ENCODE data around the gene TBC1D22B. TPM values are rescaled to one million over a fixed set of nuclear protein-coding genes. Genes with fewer than 3 reads are reported as not detected.

TBC1D22B gene
- total RNA-seq, 2 donors from 2014 or later, result 11.2 to 11.9 TPM

DNA sequence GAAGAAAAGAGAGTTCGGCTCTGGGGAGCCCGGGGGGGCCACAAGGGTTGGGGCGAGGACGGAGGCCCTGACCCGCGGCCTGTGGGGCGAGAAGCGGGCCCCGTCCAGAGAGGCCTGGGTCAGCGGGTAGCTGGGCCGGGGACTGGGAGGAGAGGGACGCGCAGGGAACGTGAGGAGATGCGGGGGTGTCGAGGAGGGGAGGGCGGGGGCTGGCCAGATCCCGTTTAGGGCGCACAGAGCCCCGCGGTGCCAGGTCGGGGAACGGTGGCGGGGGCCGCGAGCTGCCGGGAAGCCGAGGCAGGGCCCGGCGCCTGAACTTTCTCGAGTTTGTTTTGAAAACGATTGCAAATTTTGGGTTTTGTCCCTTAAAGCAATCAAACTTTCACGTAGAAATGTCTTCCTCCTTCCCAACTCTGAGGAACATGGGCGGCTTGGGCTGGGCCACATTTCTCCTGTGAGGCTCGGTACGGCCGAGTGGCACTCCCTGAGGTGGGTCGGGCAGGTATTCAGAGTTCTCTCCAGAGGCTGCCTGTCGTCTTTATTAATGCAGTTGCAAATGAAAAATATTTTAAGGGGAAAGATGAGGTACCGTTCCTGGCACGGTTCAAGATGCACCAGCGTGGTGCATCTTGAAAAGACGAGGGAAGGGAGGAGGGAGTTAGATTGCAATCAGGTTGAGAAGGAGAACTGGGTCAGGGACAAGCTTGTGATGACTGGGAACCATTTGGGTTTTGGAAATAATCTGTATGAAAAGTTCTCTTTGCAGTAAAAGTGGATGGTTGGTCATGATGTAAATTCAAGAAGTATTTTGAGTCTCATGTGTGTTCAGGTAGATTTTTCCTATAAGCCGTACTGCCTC is 97.2 kb downstream of the TBC1D22B start:
- H3K27me3 Mint-ChIP-seq, result no peaks in the 10 kb centered on the region
- H3K9me3 ChIP-seq (ENCODE audit: control insufficient read depth, low read length, poor library complexity, severe bottlenecking), result no peaks in the 10 kb centered on the region
- ATAC-seq (peak; percentile 4), DNase-seq (no peak)
- peak overlapping the region; percentile 98 for H3K4me3 Mint-ChIP-seq
- peaks cover 3% of the 10 kb centered on the region for H3K36me3 Mint-ChIP-seq (ENCODE audit: low read depth)
- peak overlapping the region; percentile 83 for H3K27ac Mint-ChIP-seq
- H3K4me1 Mint-ChIP-seq, result peaks cover 35% of the 10 kb centered on the region

DNA sequence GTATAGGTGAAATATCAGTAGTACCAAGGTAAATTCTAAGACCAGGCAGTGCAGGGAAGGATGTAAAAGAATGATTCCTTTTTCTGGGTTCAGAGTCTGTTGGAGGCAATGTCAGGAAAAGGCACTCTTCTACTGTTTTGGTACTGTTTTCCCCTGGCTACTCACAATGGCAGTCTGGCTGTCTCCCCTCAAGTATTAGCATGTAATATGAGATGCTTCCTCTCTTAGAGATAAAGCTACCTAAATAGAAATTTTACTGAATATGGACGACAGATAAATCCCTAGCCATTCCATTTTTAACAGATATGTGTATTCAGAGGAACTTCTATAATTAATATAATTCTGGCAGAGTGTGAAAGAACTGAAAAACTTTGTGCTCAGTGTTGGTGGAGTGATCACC is 99.7 kb downstream of the TBC1D22B start:
- ATAC-seq (no peak), DNase-seq (no peak)
- Mint-ChIP-seq H3K27ac (no peak overlapping the region), H3K27me3 (no peaks in the 10 kb centered on the region), H3K4me3 (no peak overlapping the region), H3K4me1 (peaks cover 35% of the 10 kb centered on the region), H3K36me3 (ENCODE audit: low read depth) (peaks cover 3% of the 10 kb centered on the region)
- H3K9me3 ChIP-seq (ENCODE audit: control insufficient read depth, low read length, poor library complexity, severe bottlenecking), result no peaks in the 10 kb centered on the region

DNA sequence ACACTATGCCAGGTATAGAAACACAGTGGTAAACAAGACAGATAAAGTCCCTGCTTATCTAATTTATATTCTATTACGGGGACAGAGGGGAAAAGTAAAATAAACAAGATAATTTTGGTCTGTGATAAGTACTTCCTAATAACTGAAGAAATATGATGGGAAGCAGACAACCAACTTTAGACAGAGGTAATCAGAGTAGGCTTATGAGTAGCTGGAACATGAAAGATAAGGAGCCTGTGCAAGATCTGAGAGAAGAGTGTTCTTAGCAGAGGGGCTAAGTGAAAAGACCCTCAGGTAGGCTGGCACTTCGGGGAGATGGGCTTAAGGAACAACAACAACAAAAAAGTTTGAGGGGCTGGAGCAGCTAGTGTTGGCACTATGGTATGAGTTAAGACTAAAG is 100.3 kb downstream of the TBC1D22B start:
- Mint-ChIP-seq H3K36me3 (ENCODE audit: low read depth) (peaks cover 3% of the 10 kb centered on the region), H3K27me3 (no peaks in the 10 kb centered on the region), H3K4me1 (peaks cover 35% of the 10 kb centered on the region), H3K27ac (no peak overlapping the region), H3K4me3 (no peak overlapping the region)
- no peak for DNase-seq
- ATAC-seq, result no peak
- H3K9me3 ChIP-seq (ENCODE audit: control insufficient read depth, low read length, poor library complexity, severe bottlenecking), result no peaks in the 10 kb centered on the region

DNA sequence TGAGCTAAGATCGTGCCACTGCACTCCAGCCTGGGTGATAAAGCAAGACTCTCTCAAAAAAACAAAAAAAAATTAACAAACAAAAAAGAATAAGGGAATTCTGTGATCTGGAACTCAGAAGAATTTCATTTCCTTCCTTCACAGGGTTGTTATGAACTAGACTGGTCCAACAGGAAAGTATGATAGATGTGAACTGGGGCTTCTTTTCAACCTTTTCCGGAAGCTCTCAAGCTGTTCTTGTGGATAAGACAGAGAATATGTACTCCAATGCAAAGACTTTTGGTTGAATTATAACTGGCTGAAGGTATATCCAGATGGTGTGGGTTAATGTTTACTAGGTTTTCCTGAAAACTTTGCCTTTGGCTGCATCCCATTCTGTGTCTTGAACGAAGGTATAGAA is 101.5 kb downstream of the TBC1D22B start:
- no peak overlapping the region for H3K27ac Mint-ChIP-seq
- H3K36me3 Mint-ChIP-seq (ENCODE audit: low read depth), result peaks cover 3% of the 10 kb centered on the region
- no peaks in the 10 kb centered on the region for H3K27me3 Mint-ChIP-seq
- DNase-seq (no peak), ATAC-seq (no peak)
- no peaks in the 10 kb centered on the region for H3K9me3 ChIP-seq (ENCODE audit: control insufficient read depth, low read length, poor library complexity, severe bottlenecking)
- H3K4me1 Mint-ChIP-seq, result peaks cover 27% of the 10 kb centered on the region
- H3K4me3 Mint-ChIP-seq, result no peak overlapping the region

DNA sequence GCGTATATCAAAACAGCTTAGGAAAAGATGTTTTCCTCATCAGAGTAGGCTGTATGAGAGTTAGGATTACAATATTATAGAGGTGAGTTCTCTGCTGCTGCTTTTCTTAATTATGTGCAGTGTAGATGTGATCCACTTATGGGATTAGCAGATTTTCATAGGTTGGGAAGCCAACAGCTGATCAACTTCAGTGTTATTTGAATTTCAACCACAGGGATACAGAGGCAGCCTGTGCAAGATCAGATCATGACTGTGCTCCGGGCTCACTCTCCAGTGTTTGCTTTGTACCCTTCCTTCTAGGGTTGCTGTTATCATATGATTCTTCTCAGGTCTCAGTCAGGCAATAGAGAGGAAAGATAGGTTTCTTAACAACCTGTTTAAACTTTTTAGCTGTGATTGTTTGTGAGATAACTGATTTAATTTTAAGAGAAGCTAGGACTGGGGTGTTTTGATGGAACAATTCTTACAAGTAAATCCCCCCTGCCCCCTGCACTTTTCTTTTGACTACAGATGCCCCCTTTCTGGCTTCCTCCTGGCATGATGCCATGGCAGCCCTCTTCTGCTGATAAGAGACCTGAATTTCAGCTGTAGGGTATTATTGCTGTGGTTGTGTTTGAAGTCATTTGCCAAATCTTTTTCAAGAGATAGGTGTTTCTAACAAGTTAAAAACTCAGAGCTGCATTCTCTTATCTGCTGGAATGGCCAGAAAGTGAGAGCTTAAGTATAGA is 104.7 kb downstream of the TBC1D22B start:
- H3K27me3 Mint-ChIP-seq, result no peaks in the 10 kb centered on the region
- H3K9me3 ChIP-seq (ENCODE audit: control insufficient read depth, low read length, poor library complexity, severe bottlenecking), result no peaks in the 10 kb centered on the region
- H3K36me3 Mint-ChIP-seq (ENCODE audit: low read depth), result peaks cover 3% of the 10 kb centered on the region
- ATAC-seq (no peak), DNase-seq (no peak)
- H3K4me3 Mint-ChIP-seq, result no peak overlapping the region
- H3K27ac Mint-ChIP-seq, result no peak overlapping the region
- H3K4me1 Mint-ChIP-seq, result peaks cover 17% of the 10 kb centered on the region

DNA sequence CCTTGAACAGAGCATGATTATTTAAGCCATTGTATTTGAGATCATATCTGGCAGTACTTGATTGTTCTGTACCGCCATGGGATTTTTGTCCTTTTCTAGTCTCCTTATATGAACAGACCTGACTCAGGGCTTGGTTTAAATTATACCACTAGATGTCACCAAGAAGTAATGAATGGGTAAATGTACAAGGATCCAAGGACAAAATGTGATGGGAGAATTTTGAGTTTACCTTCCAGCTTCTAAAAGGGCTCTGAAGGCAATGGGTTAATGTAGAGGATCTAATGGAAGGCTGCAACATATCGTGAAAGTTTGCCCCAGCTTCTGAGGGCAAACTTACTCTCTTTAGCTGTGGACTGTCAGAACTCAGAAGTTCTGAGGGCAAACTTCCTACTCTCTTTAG is 108.2 kb downstream of the TBC1D22B start:
- Mint-ChIP-seq H3K36me3 (ENCODE audit: low read depth) (peaks cover 16% of the 10 kb centered on the region), H3K4me1 (peaks cover 15% of the 10 kb centered on the region), H3K27me3 (no peaks in the 10 kb centered on the region), H3K4me3 (no peak overlapping the region), H3K27ac (no peak overlapping the region)
- H3K9me3 ChIP-seq (ENCODE audit: control insufficient read depth, low read length, poor library complexity, severe bottlenecking), result no peaks in the 10 kb centered on the region
- DNase-seq, result no peak
- ATAC-seq, result no peak

DNA sequence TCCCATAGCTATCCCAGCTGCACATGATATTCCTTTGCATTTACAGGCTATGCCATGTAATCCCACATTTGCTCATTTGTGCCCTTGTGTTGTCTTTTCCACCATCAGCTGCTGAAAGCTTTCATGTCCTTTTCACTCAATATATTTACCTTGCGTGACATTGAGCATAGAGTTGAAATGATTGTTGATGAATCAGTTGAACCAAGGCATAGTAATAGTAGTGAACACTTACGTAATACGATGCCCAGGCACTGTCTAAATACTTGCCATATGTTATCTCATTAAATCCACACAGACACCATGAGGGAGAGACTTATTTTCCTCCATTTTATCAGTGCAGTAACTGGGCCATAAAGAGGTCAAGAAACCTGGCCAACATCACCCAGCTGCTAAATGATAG is 109.3 kb downstream of the TBC1D22B start:
- H3K9me3 ChIP-seq (ENCODE audit: control insufficient read depth, low read length, poor library complexity, severe bottlenecking), result no peaks in the 10 kb centered on the region
- Mint-ChIP-seq H3K27ac (no peak overlapping the region), H3K36me3 (ENCODE audit: low read depth) (peaks cover 18% of the 10 kb centered on the region), H3K4me1 (peaks cover 15% of the 10 kb centered on the region), H3K4me3 (no peak overlapping the region), H3K27me3 (no peaks in the 10 kb centered on the region)
- no peak for ATAC-seq
- DNase-seq, result no peak

DNA sequence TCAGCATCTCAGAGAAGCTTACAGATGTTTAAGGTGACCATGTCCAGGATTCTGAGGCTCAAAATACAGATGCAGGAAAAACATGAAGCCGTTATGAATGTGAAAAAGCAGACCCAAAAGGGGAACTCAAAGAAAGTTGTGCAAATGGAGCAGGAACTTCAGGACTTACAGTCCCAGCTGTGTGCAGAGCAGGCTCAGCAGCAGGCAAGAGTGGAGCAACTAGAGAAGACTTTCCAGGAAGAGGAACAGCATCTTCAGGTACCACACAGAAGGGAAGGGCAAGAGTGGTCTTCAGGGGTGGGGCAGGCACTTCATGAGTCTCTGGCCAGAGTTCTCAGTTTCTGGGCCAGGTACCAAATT is 111.4 kb downstream of the TBC1D22B start:
- no peaks in the 10 kb centered on the region for H3K9me3 ChIP-seq (ENCODE audit: control insufficient read depth, low read length, poor library complexity, severe bottlenecking)
- no peaks in the 10 kb centered on the region for H3K27me3 Mint-ChIP-seq
- peaks cover 15% of the 10 kb centered on the region for H3K4me1 Mint-ChIP-seq
- H3K36me3 Mint-ChIP-seq (ENCODE audit: low read depth), result peaks cover 15% of the 10 kb centered on the region
- no peak for DNase-seq
- ATAC-seq, result no peak
- H3K27ac Mint-ChIP-seq, result peak overlapping the region; percentile 24
- H3K4me3 Mint-ChIP-seq, result no peak overlapping the region

DNA sequence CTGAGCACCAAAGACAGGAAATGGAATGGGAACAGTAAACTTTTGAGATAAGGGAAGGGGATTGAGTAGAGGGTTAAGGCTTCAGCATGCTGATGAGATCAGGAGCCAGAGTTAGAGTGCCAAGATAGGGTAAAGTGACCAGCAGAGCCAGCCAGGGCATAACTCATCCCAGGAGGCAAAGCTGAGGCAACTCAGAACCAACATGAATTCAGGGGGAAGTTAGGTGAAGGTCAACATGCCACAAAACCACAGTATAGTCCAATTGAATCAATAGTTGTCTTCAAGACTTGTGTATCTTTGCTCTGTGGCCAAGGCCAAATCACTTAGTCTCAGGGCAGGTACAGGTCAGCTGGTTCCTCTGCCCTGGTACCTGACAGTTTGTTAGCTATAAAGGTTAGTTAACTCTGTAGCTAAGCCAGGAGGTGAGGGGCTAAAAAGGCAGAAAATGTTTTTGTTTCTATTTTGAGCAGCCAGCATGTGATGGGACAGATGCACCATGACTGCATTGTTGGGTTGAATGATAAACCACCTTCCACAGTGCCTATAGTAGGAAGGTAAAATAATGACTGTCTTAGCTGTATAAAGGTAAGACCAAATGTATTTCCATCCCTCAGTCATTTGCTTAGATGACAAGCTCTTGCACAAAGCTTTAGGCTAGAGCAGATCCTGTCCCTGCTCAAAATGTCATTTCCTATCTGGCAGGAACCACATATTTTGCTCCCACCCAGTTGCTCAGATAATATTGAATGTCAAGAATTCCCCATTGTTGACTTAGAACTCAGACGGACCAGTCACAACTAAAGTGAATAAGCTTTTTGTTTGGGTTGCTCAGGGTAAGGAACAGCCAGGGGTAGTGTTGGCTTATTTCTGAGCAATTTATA is 112.0 kb downstream of the TBC1D22B start:
- peaks cover 15% of the 10 kb centered on the region for H3K4me1 Mint-ChIP-seq
- no peaks in the 10 kb centered on the region for H3K27me3 Mint-ChIP-seq
- no peak for DNase-seq
- no peaks in the 10 kb centered on the region for H3K9me3 ChIP-seq (ENCODE audit: control insufficient read depth, low read length, poor library complexity, severe bottlenecking)
- no peak overlapping the region for H3K4me3 Mint-ChIP-seq
- peaks cover 18% of the 10 kb centered on the region for H3K36me3 Mint-ChIP-seq (ENCODE audit: low read depth)
- peak overlapping the region; percentile 24 for H3K27ac Mint-ChIP-seq
- ATAC-seq, result no peak

DNA sequence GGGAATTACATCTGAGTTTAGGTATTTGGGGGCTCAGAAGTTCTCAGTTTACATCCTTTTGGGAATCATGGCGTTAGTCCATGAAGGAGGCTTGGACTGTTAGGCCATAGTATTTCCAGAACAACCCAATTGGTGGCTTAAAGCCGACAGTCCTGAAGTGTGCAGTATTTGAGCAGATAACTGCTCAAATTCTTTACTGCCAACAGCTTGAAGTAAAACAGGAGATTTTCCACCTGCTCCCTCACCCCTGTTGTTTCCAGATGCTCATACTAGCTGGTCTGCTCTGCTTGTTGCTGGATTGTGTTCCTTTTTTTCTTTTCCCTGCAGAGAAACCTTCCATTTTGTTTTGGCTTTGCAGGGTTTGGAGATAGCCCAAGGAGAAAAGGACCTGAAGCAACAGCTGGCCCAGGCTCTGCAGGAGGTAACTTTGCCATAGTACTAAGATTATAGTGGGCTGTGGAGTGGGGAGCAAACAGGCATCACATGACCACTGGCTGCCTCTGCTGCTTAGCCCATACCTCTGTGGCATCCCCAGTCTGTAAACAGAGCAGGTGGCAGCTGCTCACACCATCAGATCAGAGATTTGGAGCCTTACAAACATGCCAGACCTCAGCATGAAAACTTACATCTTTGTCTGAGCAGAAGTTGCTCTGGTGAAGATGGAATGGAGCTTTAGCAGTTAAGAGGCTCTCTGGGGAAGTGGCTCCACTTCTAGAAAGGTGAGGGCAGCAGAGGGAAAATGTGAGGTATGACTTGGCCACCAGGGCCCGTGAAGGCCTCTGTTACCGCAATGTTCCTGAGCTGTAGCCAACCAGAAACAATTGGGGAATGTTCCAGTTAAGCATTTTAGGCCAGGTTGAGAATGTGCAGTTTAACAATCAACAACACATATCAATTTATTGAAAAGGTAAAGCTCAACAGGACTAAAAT is 113.8 kb downstream of the TBC1D22B start:
- no peaks in the 10 kb centered on the region for H3K27me3 Mint-ChIP-seq
- H3K9me3 ChIP-seq (ENCODE audit: control insufficient read depth, low read length, poor library complexity, severe bottlenecking), result no peaks in the 10 kb centered on the region
- DNase-seq (no peak), ATAC-seq (no peak)
- peaks cover 18% of the 10 kb centered on the region for H3K36me3 Mint-ChIP-seq (ENCODE audit: low read depth)
- no peak overlapping the region for H3K4me3 Mint-ChIP-seq
- no peak overlapping the region for H3K27ac Mint-ChIP-seq
- H3K4me1 Mint-ChIP-seq, result peaks cover 12% of the 10 kb centered on the region

DNA sequence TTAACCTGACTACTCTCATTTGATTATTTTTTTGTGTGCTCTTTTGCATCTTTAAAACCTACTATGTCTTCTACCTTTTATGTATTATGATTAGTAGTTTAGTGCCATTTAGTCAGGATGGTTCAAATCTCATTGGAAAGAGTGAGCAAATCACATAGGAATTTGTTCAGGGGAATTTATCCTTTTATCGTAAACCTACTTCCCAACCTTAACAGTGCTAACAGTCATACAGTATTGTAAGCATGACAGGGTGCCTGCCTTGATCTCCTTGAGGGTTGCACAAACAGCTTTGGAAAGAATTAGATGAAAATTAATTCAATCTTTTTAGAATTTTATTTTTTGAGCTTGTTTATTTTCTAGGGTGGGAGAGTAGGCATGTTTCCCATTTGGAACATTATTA is 114.5 kb downstream of the TBC1D22B start:
- no peaks in the 10 kb centered on the region for H3K9me3 ChIP-seq (ENCODE audit: control insufficient read depth, low read length, poor library complexity, severe bottlenecking)
- H3K4me1 Mint-ChIP-seq, result peaks cover 12% of the 10 kb centered on the region
- ATAC-seq (no peak), DNase-seq (no peak)
- no peaks in the 10 kb centered on the region for H3K27me3 Mint-ChIP-seq
- no peak overlapping the region for H3K27ac Mint-ChIP-seq
- no peak overlapping the region for H3K4me3 Mint-ChIP-seq
- H3K36me3 Mint-ChIP-seq (ENCODE audit: low read depth), result peaks cover 18% of the 10 kb centered on the region

DNA sequence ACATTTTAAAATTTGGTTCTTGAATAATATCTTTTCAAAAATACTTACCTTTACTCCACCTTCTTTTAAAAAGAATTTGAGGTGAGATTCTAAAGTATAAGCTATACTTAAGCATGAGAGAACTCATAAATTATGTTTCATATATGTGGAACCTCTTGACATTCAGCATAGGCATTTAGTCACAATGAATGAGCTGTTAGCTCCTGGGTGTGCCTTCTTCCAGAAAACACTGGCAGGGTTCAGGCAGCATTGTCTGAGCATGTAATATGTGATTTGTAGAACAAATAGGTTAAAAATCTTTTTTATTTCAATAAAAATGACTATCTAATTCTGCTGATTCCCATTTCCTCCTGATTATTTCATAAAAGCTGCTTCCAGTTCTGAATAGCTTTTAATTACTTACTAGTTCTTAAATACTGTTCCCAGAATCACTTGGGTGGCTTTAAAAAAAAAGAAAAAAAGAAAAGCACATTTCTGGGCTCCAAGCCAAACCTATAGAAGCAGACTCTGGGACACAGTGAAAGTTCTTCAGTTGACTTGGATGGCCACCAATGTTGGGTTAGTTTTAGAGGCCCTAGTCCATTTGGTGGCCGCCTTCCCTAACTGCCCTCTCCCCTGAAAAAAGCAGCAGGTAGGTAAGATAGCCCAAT is 116.4 kb downstream of the TBC1D22B start:
- H3K9me3 ChIP-seq (ENCODE audit: control insufficient read depth, low read length, poor library complexity, severe bottlenecking), result no peaks in the 10 kb centered on the region
- Mint-ChIP-seq H3K4me1 (peaks cover 4% of the 10 kb centered on the region), H3K27ac (no peak overlapping the region), H3K4me3 (no peak overlapping the region), H3K27me3 (no peaks in the 10 kb centered on the region), H3K36me3 (ENCODE audit: low read depth) (peaks cover 15% of the 10 kb centered on the region)
- ATAC-seq (no peak), DNase-seq (no peak)
